BLaER1 treated with 17β-estradiol and CSF1 and Interleukin-3, amounts not matched to agents 10 nM and 100 nM (cell line): ENCODE results near the gene MAGOH.
A peak's percentile ranks its signal among the peaks of the same experiment; 100 is the strongest.

ENCODE experiments used
- H3K27ac ChIP-seq, 11 experiments: shearing (Covaris generic); formaldehyde crosslinking; 2 replicates each; pipeline ENCODE4 v1.8.1; 2022
- H3K27me3 ChIP-seq, 11 experiments: shearing (Covaris generic); formaldehyde crosslinking; 2 replicates each; pipeline ENCODE4 v1.8.1; 2022
- H3K36me3 ChIP-seq, 11 experiments: shearing (Covaris generic); formaldehyde crosslinking; 2 replicates each; pipeline ENCODE4 v1.8.1; 2022
- H3K4me1 ChIP-seq, 10 experiments: shearing (Covaris generic); formaldehyde crosslinking; 2 replicates each; pipeline ENCODE4 v1.8.1; 2022
- H3K4me2 ChIP-seq, 11 experiments: shearing (Covaris generic); formaldehyde crosslinking; 2 replicates each; pipeline ENCODE4 v1.8.1; 2022
- H3K4me3 ChIP-seq, 10 experiments: shearing (Covaris generic); formaldehyde crosslinking; 2 replicates each; pipeline ENCODE4 v1.8.1; 2022
- H3K9ac ChIP-seq, 11 experiments: shearing (Covaris generic); formaldehyde crosslinking; 2 replicates each; pipeline ENCODE4 v1.8.1; 2022
- H3K9me3 ChIP-seq, 11 experiments: shearing (Covaris generic); formaldehyde crosslinking; replicated peaks in 1 of 11; 2 replicates each; pipeline ENCODE4 v1.8.1; 2022
- H4K20me1 ChIP-seq, 11 experiments: shearing (Covaris generic); formaldehyde crosslinking; 2 replicates each; pipeline ENCODE4 v1.8.1; 2022
- Cebpa-rat ChIP-seq, 11 experiments: shearing (Covaris generic); IDR thresholded peaks; 2 replicates each; pipeline ENCODE4 v1.8.1; 2022

Gene MAGOH

DNA sequence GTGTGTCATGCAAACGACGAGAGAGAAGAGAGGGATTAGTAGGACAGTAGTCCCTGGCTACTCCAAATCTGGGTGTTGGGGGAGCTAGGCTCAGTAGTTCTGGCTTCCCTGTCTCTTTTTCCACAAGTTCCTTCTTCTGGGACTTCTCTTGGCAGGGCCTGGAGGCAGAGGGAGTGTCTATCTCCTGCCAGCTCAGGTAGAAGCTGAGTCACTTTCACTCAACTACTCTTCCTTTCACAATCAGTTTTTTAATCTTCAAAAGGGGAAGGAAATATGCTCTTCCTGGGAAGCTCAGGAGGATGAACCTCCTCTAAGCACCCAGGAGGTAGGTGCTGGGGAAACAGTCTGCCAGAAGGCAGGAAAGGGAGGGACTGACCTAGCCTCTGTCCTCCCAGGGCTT is 35.2 kb upstream of the MAGOH start:
- peaks cover 0 to 17% (median 4%) of the 10 kb centered on the region in 10 experiments; a peak in 9 of 20 replicates for H3K4me1 ChIP-seq
- H3K4me3 ChIP-seq, result no peak overlapping the region
- H4K20me1 ChIP-seq, result peaks cover 0 to 77% (median 32%) of the 10 kb centered on the region in 11 experiments; a peak in 13 of 22 replicates
- peak overlapping the region in 1 of 11 experiments; percentile 20; a peak in 1 of 22 replicates for H3K4me2 ChIP-seq
- H3K27me3 ChIP-seq, result no peaks in the 10 kb centered on the region
- peak overlapping the region in 3 of 11 experiments; percentile 6 to 14 (median 12); a peak in 2 of 22 replicates for H3K27ac ChIP-seq
- no peak for TF ChIP-seq Cebpa-rat (IDR thresholded peaks at IDR 0.05)
- H3K9ac ChIP-seq, result peak overlapping the region in 5 of 11 experiments; percentile 11 to 46 (median 26); a peak in 4 of 22 replicates
- peaks cover 55 to 100% (median 95%) of the 10 kb centered on the region in 11 experiments for H3K36me3 ChIP-seq
- no peaks in the 10 kb centered on the region for H3K9me3 ChIP-seq

GRCh38 chr1:53272349-53272748 is 34.0 kb upstream of the MAGOH start:
- no peak overlapping the region for H3K4me2 ChIP-seq
- H3K27me3 ChIP-seq, result no peaks in the 10 kb centered on the region
- peaks cover 0 to 17% (median 4%) of the 10 kb centered on the region in 10 experiments; a peak in 9 of 20 replicates for H3K4me1 ChIP-seq
- H3K9me3 ChIP-seq, result no peaks in the 10 kb centered on the region
- H3K27ac ChIP-seq, result no peak overlapping the region; a peak in 1 of 22 replicates
- peaks cover 0 to 74% (median 32%) of the 10 kb centered on the region in 11 experiments; a peak in 12 of 22 replicates for H4K20me1 ChIP-seq
- H3K36me3 ChIP-seq, result peaks cover 57 to 100% (median 98%) of the 10 kb centered on the region in 11 experiments
- no peak for TF ChIP-seq Cebpa-rat (IDR thresholded peaks at IDR 0.05)
- H3K9ac ChIP-seq, result no peak overlapping the region; a peak in 1 of 22 replicates
- H3K4me3 ChIP-seq, result no peak overlapping the region

DNA sequence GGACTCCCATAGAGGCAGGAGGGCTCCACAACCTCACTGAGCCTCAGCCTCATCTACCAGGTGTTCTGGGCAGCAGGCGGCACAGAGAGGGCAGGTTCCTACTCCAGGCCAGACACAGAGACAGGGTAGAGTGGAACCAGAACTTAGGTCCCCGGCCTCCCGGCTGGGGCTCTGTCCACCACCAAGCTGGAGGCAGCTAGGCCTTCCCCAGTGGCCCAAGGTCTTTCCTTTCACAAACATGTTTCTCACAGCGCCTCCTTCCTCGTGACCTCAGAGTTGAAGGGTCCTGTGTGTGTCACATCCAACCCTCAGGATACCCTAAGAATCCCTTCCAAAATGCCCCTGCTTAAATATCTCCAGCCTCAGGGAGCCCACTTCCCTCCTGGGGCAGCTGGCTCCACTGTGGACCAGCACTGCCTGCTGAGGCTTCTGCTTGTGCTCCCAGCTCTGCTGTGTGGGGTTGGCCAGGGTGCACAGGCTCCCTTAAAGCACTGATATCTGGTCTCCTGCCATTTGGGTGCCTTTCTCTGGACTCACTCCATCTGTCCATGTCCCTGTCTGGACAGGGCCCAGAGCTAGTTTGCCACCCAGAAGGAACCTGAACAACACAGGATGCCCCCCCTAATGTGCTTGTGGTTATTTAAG is 33.2 kb upstream of the MAGOH start:
- H3K9ac ChIP-seq, result no peak overlapping the region
- no peak overlapping the region for H3K4me2 ChIP-seq
- no peaks in the 10 kb centered on the region for H3K9me3 ChIP-seq
- peaks cover 0 to 17% (median 4%) of the 10 kb centered on the region in 10 experiments; a peak in 9 of 20 replicates for H3K4me1 ChIP-seq
- H3K36me3 ChIP-seq, result peaks cover 55 to 100% (median 98%) of the 10 kb centered on the region in 11 experiments
- no peak for TF ChIP-seq Cebpa-rat (IDR thresholded peaks at IDR 0.05)
- no peak overlapping the region; a peak in 1 of 22 replicates for H3K27ac ChIP-seq
- no peak overlapping the region for H3K4me3 ChIP-seq
- H4K20me1 ChIP-seq, result peaks cover 0 to 71% (median 32%) of the 10 kb centered on the region in 11 experiments; a peak in 12 of 22 replicates
- no peaks in the 10 kb centered on the region for H3K27me3 ChIP-seq

- H3K36me3 ChIP-seq, result peaks cover 58 to 100% (median 100%) of the 10 kb centered on the region in 11 experiments
- H3K27me3 ChIP-seq, result no peaks in the 10 kb centered on the region
- H3K4me3 ChIP-seq, result no peak overlapping the region
- no peak overlapping the region for H3K27ac ChIP-seq
- H3K4me1 ChIP-seq, result peaks cover 0 to 17% (median 4%) of the 10 kb centered on the region in 10 experiments; a peak in 9 of 20 replicates
- H3K4me2 ChIP-seq, result no peak overlapping the region
- no peaks in the 10 kb centered on the region for H3K9me3 ChIP-seq
- no peak for TF ChIP-seq Cebpa-rat (IDR thresholded peaks at IDR 0.05)
- H3K9ac ChIP-seq, result no peak overlapping the region
- peaks cover 0 to 69% (median 32%) of the 10 kb centered on the region in 11 experiments; a peak in 12 of 22 replicates for H4K20me1 ChIP-seq
These were observed 32.6 kb upstream of the MAGOH start for GRCh38 chr1:53270873-53271272.

GRCh38 chr1:53270107-53270506 is 31.8 kb upstream of the MAGOH start:
- no peak overlapping the region for H3K4me3 ChIP-seq
- H3K36me3 ChIP-seq, result peaks cover 58 to 100% (median 100%) of the 10 kb centered on the region in 11 experiments
- no peaks in the 10 kb centered on the region for H3K9me3 ChIP-seq
- H3K27ac ChIP-seq, result no peak overlapping the region
- no peaks in the 10 kb centered on the region for H3K27me3 ChIP-seq
- no peak for TF ChIP-seq Cebpa-rat (IDR thresholded peaks at IDR 0.05)
- peaks cover 0 to 61% (median 26%) of the 10 kb centered on the region in 11 experiments; a peak in 11 of 22 replicates for H4K20me1 ChIP-seq
- no peak overlapping the region; a peak in 1 of 22 replicates for H3K4me2 ChIP-seq
- H3K9ac ChIP-seq, result no peak overlapping the region
- H3K4me1 ChIP-seq, result peaks cover 0 to 17% (median 4%) of the 10 kb centered on the region in 10 experiments; a peak in 9 of 20 replicates

- no peaks in the 10 kb centered on the region for H3K27me3 ChIP-seq
These were observed 29.4 kb upstream of the MAGOH start for GRCh38 chr1:53267761-53268160.

GRCh38 chr1:53266038-53266437 is 27.7 kb upstream of the MAGOH start:
- peaks cover 78 to 100% (median 100%) of the 10 kb centered on the region in 11 experiments for H3K36me3 ChIP-seq
- H3K9me3 ChIP-seq, result no peaks in the 10 kb centered on the region
- no peaks in the 10 kb centered on the region for H3K27me3 ChIP-seq
- peaks cover 0 to 8% (median 0%) of the 10 kb centered on the region in 10 experiments; a peak in 4 of 20 replicates for H3K4me1 ChIP-seq
- TF ChIP-seq Cebpa-rat (IDR thresholded peaks at IDR 0.05), result no peak
- no peak overlapping the region; a peak in 1 of 22 replicates for H3K9ac ChIP-seq
- peaks cover 0 to 45% (median 6%) of the 10 kb centered on the region in 11 experiments; a peak in 7 of 22 replicates for H4K20me1 ChIP-seq
- no peak overlapping the region for H3K4me3 ChIP-seq
- H3K4me2 ChIP-seq, result no peak overlapping the region
- no peak overlapping the region for H3K27ac ChIP-seq

More at GRCh38 chr1:53267761-53268160, 29.4 kb upstream of the MAGOH start:
- H4K20me1 ChIP-seq, result peaks cover 0 to 55% (median 15%) of the 10 kb centered on the region in 11 experiments; a peak in 10 of 22 replicates
- TF ChIP-seq Cebpa-rat (IDR thresholded peaks at IDR 0.05), result no peak
- H3K9me3 ChIP-seq, result no peaks in the 10 kb centered on the region
- no peak overlapping the region for H3K4me3 ChIP-seq
- H3K4me2 ChIP-seq, result no peak overlapping the region
- no peak overlapping the region for H3K9ac ChIP-seq
- peaks cover 71 to 100% (median 100%) of the 10 kb centered on the region in 11 experiments for H3K36me3 ChIP-seq
- peaks cover 0 to 8% (median 0%) of the 10 kb centered on the region in 10 experiments; a peak in 4 of 20 replicates for H3K4me1 ChIP-seq
- no peak overlapping the region for H3K27ac ChIP-seq

- Histone ChIP-seq H3K4me2 (no peak overlapping the region), H3K27ac (no peak overlapping the region), H3K27me3 (no peaks in the 10 kb centered on the region), H3K36me3 (peaks cover 82 to 100% (median 100%) of the 10 kb centered on the region in 11 experiments), H3K9me3 (no peaks in the 10 kb centered on the region), H3K4me1 (peaks cover 0 to 8% (median 0%) of the 10 kb centered on the region in 10 experiments; a peak in 4 of 20 replicates), H3K9ac (no peak overlapping the region; a peak in 1 of 22 replicates), H3K4me3 (no peak overlapping the region), H4K20me1 (peaks cover 0 to 41% (median 6%) of the 10 kb centered on the region in 11 experiments; a peak in 7 of 22 replicates)
- no peak for TF ChIP-seq Cebpa-rat (IDR thresholded peaks at IDR 0.05)
These were observed 27.3 kb upstream of the MAGOH start for GRCh38 chr1:53265581-53265980.

- H3K36me3 ChIP-seq, result peaks cover 90 to 100% (median 100%) of the 10 kb centered on the region in 11 experiments
- no peaks in the 10 kb centered on the region for H3K4me1 ChIP-seq
- H3K9me3 ChIP-seq, result no peaks in the 10 kb centered on the region
- H3K9ac ChIP-seq, result no peak overlapping the region
- H3K4me2 ChIP-seq, result no peak overlapping the region
- no peak overlapping the region for H3K4me3 ChIP-seq
- no peaks in the 10 kb centered on the region for H3K27me3 ChIP-seq
- H3K27ac ChIP-seq, result no peak overlapping the region
- peaks cover 0 to 38% (median 0%) of the 10 kb centered on the region in 11 experiments; a peak in 6 of 22 replicates for H4K20me1 ChIP-seq
- TF ChIP-seq Cebpa-rat (IDR thresholded peaks at IDR 0.05), result no peak
These were observed 25.7 kb upstream of the MAGOH start for GRCh38 chr1:53264048-53264447.
